ENCODE data around the gene EFNA5.
"Not testable (repeated sequence)": the region's sequence is repeated elsewhere in the genome, so short reads cannot be mapped to it uniquely, and the experiment has no call there.

Gene EFNA5

DNA sequence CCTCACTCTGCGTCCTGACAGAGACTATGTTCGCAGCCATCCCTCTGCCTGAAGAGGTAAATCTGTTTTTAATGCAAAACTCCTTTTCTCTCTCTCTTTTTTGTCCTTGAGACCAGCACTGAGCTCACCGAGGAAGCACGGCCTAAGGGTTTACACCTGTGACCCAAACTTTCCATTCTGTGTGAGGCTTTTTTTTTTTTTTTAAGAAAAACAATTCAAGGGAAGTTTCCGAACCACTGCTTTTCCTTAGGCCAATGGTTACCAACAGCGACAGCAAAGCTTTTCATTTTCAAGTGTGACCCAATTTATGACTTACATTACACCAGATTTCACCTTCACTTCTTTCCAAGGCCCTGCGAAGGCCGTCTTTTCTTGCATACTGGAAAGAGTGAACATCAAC is 205.9 kb downstream of the EFNA5 start:
- DNase-seq (ENCODE audit: low read depth in 4 of 4, low spot score in 1 of 4): no peak

DNA sequence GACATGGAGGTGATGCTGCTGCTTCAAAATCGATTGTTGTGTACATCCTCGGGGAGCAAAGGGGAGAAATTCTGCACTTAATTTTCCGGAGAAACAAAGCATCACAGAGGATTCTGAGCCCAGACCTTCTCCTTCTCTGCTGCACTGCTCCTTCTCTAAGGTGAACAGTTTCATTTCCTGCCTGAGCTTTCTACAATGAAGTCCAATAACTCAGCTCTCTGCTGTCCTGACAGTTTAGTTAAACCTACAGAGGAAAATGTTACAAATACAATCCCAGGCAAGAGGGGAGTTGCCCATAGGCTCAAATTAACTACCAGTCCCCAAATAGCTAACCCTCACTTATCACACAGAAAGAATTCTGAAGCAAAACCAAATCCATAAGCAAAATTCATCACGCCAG is 206.3 kb downstream of the EFNA5 start:
- no peak for DNase-seq (ENCODE audit: low read depth in 4 of 4, low spot score in 1 of 4)

DNA sequence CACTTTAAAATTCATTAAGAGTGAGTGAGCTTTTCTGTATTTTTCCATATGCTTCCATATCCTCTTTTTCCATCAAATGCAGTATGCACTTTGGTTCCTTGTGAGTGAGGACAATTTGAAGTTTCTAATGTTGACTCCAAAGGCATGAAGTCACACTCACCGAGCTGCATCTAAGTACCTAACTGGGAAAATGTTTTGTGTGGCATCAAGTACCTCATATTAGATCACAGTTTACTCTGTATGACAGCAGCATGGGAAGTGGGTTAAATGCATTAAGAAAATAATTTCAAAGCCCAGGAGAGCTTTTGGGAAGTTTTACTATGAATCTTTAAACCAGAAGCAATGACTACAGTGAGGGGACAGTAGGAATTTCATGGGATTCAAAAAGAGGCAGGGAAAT is 207.0 kb downstream of the EFNA5 start:
- DNase-seq (ENCODE audit: low read depth in 4 of 4, low spot score in 1 of 4): no peak

DNA sequence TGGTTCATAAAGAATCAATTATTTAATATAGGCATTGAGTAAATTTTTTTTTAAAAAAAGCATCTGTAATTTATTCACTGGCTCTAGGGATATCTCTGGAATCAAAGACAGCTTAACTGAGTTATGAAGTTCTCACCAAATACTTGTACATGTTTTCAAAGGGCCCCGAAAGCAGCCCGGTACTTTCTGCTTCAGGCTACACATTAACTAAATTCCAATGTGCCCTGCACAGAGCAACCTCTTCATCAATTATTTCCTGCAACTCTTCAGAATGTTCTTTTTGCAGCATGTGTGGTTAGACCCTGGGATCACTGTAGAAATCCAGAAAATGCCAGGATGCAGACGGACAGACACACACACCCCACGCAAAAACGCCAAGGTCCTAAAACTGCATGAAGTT is 209.0 kb downstream of the EFNA5 start:
- no peak for DNase-seq (ENCODE audit: low read depth in 4 of 4, low spot score in 1 of 4)

DNA sequence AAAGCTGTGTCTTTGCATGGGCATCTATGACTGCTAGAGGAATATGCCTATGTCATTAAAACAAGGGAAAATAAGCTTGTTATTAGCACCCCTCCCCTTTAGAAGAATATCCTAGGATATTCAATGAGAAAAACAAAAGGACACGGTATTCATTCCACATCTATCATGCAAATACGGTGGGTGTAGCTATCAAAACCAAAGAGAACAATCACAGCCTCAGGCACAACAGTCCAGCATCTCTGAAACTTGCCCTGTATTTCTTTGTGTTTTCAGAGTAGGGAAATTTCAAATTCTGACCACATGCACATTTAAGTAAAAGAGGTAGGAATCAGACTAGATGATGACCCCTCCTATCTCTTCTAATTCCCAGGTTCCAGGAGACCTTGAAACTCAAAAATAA is 209.9 kb downstream of the EFNA5 start:
- DNase-seq (ENCODE audit: low read depth in 4 of 4, low spot score in 1 of 4): no peak

DNA sequence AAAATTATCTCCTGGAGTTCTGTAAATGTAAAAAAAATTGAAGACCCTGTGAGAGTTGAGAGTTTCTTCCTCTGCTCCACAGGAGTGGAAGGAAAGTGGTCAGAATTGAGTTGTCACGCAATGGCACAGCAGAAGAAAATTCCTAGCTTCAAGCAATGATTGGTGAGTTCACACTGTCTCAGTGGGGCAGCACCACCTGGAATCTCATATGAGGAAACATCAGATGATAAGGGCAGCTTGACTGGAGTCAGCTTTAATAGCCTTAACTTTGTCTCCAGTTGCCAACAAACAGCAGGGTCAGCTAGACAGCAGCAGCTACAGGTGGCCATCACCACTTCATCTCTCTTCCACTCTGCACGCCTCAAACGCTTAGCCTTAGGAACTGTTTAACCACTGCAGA is 211.1 kb downstream of the EFNA5 start:
- no peak for DNase-seq (ENCODE audit: low read depth in 4 of 4, low spot score in 1 of 4)

DNA sequence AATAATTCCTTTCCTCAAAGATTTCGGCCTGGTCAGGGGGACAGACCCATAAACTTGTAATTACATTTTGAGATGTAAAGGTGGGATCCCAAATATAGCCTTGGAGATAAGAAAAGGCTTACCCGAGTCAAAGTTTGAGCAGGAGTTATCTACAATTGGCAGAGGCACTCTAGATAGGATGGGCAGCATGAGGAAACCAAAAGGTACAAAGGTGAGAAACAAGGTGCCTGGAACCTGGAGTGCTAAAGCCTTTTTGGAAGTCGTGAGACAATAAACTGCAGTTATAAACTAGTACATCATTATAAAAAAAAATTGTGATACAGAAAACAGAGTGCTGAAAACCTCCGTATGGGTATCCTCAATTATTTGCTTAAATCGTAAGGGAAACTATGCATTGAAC is 212.4 kb downstream of the EFNA5 start:
- no peak for DNase-seq (ENCODE audit: low read depth in 4 of 4, low spot score in 1 of 4)

DNA sequence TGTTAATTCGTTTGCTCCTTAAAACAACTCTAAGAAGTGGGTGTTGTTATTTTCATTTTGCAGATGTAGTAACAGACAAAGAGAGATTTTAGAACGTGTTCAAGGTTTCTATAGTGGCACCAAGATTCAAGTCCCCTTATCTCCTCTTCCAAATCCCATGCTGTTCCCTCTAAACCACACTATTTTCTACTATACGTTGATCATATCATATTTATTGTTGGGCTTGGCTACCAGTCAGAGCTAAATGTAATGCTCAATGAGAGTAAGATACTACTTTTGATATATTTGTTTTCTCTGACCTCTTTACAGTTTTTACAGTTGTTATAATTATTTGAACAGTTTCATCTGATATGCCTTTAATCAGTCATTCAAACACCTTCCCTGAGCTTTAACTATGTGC is 212.9 kb downstream of the EFNA5 start:
- DNase-seq (ENCODE audit: low read depth in 4 of 4, low spot score in 1 of 4): no peak

DNA sequence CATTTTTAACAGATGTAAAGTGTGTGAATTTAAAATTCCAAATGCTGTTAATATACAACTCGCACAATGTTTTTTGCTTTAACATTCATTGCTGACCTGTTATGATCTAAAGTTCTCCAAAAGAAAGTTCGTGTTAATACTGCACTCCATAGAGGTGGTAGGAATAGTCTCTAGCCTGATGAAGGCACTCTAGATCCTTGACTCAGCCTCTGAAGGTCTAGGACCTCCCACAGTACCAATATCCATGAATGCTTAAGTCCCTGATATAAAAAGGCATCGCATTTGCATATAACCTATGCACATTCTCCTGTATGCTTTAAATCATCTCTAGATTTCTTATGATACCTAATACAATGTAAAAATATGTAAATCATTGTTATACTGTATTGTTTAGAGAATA is 213.6 kb downstream of the EFNA5 start:
- no peak for DNase-seq (ENCODE audit: low read depth in 4 of 4, low spot score in 1 of 4)

DNA sequence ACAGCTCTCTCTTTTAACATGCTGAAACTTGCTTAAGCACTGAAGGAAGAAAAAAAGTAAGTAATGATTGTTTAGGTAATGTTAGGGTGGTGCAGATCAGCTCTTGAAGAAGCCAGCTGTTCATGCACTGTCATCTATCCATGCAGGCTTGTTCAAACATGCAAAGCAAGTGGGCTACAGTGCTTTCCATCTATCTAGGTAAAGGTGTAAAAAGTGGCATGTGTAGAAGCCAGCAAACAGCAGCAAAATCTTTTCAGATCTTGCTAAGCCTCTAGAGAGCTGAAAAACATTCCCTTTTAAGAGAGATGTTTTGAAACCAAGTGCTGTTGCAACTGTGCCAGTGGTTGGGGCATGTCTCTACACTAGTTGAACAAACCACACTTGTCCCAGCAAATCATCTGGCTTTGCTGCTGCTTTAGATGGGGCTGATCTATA is 214.4 kb downstream of the EFNA5 start:
- DNase-seq (ENCODE audit: low read depth in 4 of 4, low spot score in 1 of 4): no peak

DNA sequence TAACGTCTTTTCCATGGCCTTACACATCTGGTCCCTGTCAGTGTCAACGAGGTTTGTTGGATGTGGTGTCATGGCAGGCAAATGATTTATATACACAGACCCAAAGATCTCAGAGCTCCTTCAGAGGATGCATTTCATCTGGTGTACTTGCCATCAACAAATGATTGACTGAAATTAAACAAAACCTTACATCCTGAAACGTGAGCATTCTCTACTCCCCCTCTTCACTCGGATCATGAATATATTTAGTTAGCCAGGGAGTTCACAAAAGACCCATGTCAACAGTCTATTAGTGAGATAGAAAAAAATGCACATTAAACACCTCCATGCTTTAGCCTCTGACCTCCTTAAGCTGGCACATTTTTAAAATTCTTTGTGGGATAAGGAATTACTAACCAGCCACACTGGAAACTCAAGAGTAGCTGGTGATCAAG is 215.6 kb downstream of the EFNA5 start:
- no peak for DNase-seq (ENCODE audit: low read depth in 4 of 4, low spot score in 1 of 4)

DNA sequence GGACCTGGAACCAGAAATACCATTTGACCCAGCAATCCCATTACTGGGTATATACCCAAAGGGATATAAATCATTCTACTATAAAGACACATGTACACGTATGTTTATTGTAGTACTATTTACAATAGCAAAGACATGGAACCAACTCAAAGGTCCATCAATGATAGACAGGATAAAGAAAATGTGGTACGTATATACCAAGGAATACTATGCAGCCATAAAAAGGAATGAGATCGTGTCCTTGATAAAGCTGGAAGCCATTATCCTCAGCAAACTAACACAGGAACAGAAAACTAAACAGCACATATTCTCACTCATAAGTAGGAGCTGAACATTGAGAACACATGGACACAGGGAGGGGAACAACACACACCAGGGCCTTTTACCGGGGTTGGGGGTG is 218.9 kb downstream of the EFNA5 start:
- not testable (repeated sequence) for DNase-seq (ENCODE audit: low read depth in 4 of 4, low spot score in 1 of 4)

DNA sequence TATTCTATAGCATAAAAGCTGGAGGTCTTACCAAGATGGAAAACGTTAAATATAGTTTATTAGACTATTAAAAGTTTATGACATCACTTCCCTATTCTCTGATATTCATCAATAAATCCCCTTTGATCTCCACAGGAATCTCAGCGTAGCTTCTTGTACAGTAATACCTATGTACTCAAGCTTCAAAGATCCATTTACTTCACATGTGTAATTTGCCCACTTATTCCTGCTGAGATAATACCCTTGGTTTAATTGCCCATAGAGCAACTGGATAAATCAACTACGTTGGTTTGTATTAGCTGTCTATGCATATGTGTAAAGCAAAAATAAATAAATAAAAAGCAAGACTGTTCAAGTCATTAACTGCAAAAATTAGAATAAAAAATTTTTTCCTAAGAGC is 219.7 kb downstream of the EFNA5 start:
- no peak for DNase-seq (ENCODE audit: low read depth in 4 of 4, low spot score in 1 of 4)

DNA sequence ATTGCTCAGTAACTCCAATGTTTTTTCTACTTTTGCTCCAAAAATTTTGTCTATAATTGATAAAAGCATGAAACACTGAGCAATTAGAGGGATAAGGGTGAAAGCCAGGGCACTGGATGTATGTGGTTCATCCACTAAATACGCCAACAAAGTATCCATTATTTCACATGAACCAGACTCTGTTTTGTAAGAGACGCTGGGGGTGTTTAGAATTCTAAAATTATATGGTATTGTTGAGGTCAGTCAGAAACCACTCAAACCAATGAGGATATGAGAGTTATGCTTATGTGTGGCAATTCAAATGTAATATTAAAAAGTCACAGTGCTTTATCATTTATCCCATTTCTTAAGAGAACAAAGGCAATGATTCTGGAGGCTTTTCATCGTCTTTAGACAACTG is 220.2 kb downstream of the EFNA5 start:
- no peak for DNase-seq (ENCODE audit: low read depth in 4 of 4, low spot score in 1 of 4)

DNA sequence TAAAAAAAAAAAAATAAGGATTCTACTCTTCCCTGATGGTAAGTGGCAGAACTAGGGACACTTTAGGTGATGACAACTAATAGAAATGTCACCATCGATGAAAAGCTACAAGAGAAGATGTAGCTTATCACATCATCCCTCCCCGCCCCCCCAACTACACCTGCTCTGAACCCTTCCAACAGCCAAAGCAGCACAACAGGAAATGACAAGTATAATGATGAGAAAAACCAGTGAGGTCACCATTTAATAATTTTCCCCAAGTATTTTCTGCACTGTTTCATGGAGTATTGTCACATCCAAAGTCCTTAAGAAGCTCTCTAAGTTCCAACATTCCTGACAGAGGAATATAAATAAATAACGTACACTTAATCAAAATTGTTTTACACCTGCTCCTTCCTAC is 221.4 kb downstream of the EFNA5 start:
- no peak for DNase-seq (ENCODE audit: low read depth in 4 of 4, low spot score in 1 of 4)

DNA sequence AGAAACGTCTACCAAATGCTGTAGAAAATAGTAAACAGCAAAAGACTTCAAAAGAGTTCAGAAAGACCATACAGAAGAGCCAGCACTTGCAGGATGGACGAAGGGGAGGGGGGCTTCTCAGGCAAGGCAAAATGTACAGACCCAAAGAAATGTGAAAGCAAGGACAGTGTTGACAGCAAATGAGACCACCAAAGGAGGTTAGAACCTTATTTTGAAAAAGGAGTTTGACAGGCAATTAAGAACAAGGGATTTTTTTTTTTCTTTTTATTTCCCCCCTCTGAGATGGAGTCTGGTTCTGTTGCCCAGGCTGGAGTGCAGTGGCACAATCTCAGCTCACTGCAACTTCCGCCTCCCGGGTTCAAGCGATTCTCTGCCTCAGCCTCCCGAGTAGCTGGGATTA is 223.2 kb downstream of the EFNA5 start:
- no peak for DNase-seq (ENCODE audit: low read depth in 4 of 4, low spot score in 1 of 4)

DNA sequence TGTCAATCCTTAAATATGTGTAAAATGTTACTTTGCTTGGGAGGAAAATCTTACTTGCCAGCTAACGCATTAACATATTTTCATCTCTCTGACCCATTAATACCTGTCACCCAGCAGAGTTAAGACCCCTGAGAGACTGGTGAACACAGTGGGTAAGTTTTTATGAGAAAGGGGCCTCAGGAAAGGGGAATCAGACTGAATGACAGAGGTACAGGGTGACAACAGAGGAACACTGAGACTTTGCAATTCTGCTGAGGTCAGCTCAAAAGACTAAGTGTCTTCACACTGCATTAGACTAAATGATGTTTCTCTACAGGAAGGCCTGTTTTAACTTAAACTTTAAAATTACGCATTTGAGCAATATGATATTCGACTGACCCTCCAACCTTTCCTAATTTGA is 223.8 kb downstream of the EFNA5 start:
- no peak for DNase-seq (ENCODE audit: low read depth in 4 of 4, low spot score in 1 of 4)

DNA sequence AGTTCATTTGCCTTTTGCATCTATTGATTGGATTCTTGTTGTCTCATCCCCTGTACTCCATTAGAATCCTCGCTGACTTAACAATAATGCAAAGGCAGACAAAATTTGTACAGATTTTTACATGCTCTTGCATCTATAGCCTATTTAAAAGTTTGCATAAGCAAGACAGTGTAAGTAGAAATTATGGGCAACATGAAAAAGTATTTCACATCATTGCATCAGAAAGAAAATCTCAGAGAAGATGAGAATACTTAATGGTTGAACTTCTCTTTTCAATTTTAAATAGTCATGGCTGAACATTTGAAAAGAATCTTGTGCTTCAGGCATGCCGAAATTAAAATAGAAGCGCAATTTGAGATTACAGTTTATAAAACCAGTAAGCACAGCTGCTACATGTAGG is 226.4 kb downstream of the EFNA5 start:
- DNase-seq (ENCODE audit: low read depth in 4 of 4, low spot score in 1 of 4): no peak

DNA sequence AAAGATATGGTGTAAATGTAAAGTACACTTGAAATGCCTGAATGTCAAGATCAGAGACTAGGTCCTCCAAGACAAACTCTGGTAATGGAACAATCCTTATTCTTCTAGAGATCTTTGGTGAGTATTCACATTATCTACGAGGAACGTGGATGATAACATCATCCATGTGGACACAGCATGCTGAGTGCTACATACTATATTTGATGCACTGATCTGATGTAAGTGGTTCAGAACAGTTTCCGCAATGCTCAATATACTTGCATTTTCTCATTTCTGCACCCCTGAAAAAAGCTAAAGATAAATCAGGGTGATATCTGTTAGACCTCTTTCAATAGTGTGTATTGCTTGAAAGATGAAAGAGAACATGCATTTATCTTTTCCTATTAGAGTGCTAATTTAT is 226.8 kb downstream of the EFNA5 start:
- DNase-seq (ENCODE audit: low read depth in 4 of 4, low spot score in 1 of 4): no peak

DNA sequence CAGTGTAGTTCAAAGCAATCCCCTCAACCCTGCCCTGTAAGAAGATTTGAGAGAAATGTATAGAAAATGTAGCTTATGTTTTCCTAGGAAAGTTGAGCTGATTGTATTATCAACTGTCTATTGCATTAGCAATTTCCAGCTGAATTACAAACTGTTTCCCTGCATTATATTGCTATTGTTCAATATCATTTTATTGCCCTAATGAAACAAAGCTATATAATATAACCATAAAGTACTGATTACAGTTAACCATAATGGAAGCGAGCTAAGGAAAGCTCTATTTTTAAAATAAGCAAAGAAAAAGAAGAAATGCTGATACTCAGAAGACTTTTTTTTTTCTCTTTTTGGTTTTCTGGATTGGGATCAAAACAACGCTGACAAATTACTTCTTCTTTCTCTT is 228.3 kb downstream of the EFNA5 start:
- no peak for DNase-seq (ENCODE audit: low read depth in 4 of 4, low spot score in 1 of 4)

DNA sequence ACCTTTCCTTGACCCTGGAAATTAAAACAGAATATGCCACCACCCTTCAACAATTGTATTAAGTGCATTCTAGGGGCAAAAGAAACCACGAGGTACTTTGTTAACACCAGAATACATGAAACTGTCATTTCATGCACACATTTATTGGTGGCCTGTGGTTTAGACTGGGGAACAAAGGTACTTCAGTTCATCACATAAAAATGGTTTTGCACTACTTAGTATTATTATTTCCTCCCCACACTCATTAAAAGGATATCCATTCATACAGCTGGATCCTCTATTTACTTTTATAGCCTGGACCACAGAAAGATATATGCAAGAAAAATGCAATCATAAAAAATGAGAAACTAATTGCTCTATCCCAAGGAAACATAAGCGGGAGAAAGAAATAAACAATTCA is 230.9 kb downstream of the EFNA5 start:
- DNase-seq (ENCODE audit: low read depth in 4 of 4, low spot score in 1 of 4): no peak

DNA sequence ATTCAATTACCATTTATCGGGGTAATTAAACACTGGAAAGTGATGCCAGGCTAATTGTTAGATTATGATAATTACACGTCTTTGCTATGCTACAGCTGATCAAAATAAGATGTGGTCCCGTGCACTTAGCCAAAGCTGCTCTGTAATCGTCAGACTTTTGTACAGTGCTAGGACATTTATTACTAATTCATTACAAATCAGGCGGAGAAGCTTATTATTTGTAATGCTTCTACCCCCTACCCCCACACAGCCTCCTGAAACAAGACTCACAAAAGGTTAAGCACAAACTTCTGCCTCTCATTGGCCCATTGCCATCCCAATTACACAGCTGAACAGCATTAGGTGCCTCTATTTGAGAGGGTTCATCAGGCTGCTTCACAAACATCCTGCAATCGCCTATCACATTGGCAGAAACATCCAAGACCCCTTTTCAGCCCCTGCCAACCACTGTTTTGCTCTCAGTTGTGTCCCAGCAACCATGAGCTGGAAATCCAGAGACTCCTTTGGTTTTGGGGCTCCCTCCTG is 232.7 kb downstream of the EFNA5 start:
- DNase-seq (ENCODE audit: low read depth in 4 of 4, low spot score in 1 of 4): no peak

DNA sequence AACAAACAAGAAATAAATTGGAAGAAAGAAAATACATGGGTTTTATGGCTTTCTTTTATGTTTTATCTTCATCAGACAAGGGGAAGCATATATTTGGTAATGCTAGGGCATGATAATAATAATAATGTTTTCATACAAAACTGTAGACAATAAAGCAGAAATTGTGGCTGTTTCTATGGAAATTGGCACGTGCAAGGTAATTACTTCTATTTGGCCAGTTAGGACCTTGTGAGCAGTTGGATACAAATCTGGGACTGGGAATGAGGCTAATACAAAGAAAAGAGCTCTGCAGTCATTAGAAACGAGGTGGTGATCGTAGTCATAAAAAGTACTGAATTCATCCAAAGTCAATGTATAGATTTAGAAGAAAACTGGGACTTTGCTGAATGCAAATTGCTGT is 233.6 kb downstream of the EFNA5 start:
- no peak for DNase-seq (ENCODE audit: low read depth in 4 of 4, low spot score in 1 of 4)

DNA sequence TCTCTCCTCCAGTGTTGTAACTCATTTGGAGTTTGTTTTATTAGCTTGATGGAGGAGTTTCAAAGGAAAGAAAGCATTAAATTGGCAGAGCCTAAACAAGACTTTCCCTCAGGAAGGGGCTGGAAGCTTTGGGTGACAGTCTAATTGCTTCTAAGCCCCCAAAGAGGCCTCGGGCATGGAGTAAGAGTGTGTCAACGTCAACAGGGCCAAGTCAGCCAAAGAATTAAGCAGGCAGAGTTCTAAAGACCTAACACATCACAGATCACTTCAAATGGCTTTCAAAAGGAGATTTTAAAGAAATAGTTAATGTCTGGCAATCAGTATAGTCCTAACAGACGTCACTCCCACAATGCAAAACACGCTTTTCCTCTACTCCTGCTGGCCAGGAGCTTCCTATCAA is 234.5 kb downstream of the EFNA5 start:
- DNase-seq (ENCODE audit: low read depth in 4 of 4, low spot score in 1 of 4): no peak

All from stimulated activated CD4-positive, alpha-beta T cell treated with anti-CD3 and anti-CD28 coated beads, Interleukin-1b, Interleukin-23, amount 100 ng/mL, for 24 hours (primary cell).